Muscle of arm (tissue), 12 donors: ENCODE data around the gene GALNT5. TPM values are rescaled to one million over a fixed set of nuclear protein-coding genes. Genes with fewer than 3 reads are reported as not detected.
"Not testable (repeated sequence)": the region's sequence is repeated elsewhere in the genome, so short reads cannot be mapped to it uniquely, and the experiment has no call there.

ENCODE experiments used
- DNase-seq: peaks from one replicate; pipeline ENCODE4 v3.0.0-alpha.2; 2013
- polyA plus RNA-seq, 12 donors: library from polyadenylated mRNA; unstranded; fragments of 120-200 nt; gene quantifications; one replicate each; pipeline ENCODE4 v1.2.1, GENCODE V29; 2013; ENCODE audit not compliant: insufficient read length in 12 of 12

Gene GALNT5
- polyA plus RNA-seq, 12 donors = 1.4 to 8.7 (median 3.5) TPM; not detected in 1

DNA sequence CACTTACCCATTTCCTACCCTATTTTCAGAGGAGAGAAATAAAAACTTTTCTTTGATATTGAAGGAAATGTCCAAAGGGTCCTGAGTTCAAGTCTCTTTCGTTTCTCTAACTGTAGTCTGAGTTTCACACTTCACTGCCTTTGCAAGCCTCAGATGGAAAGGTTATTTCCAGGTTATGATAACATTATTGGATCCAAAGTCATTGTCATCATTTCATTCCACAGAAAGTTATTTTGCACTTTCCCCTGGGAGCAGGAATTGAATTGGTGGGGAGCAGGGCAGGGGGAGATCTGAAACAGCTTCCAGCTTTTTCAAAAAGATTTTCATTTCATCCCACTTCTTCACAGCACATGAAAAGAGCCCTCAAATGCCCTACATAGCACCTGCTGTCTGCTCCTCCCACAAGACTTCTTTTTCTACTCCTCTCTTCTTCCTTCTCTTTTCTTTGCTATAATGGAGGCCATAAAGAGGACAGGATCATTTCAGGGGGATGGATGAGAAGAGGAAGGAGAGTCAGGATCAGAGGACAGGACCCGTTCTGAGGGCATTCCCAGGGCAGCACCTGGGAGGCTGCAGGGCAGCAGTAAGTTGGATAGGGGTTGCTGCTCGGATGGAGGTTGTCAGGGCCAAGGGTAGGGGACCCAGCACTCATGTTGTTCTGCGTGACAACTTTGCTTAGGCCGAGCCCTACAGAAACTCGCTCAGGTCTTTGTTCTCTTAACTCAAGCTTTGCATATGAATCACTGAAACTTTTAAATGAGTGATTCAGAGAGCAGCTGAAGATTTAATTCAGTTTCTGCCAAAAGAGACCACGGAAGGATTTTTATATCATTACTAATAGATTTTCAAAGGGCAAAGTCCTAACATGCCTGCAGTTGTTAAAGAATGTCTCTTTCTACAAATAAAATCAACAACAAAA, 11.4 kb upstream of the GALNT5 start:
- DNase-seq = no peak

DNA sequence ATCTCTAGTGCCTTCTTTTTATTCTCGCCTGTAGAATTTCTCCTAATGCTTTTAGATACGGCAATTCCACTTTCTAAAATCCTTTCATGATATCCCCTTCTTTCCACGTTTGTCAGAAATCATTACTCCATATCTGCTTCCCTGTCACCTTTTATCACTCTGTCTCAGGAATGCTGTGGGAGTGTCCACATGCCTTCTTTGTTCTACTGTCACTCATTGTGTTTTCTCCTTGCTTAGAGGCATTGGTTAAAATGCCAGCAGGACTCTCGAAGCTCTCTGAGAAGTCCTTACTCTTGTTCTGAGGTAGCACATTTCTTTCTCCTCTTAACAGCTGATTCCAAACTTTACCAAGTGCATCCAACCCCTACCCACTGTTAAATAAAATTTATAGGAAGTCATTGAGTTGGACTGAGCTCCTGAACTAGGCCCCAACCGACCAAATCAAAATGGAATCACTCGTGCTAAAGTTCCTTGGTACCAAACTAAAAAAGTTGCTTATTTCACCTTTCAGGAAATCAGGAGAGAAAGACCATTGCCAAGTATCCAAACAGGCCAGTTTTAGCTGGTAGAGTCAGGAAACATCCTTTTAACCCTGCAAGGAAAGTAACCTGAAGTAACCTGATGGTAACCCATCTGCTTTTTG, 10.6 kb upstream of the GALNT5 start:
- no peak for DNase-seq

DNA sequence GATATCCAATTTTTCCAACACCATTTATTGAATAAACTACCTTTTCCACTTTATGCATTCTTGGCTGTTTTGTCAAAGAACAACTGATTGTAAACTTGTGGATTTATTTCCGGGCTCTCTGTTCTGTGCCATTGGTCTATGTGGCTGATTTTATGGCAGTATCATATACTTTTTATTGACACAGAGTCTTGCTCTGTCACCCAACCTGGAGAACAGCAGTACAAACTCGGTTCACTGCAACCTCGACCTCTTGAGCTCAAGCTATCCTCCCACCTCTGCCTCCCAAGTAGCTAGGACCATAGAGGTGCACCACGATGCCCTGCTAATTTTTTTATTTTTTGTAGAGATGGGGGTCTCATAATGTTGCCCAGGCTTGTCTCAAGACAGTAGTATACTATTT, 6.7 kb upstream of the GALNT5 start:
- no peak for DNase-seq

DNA sequence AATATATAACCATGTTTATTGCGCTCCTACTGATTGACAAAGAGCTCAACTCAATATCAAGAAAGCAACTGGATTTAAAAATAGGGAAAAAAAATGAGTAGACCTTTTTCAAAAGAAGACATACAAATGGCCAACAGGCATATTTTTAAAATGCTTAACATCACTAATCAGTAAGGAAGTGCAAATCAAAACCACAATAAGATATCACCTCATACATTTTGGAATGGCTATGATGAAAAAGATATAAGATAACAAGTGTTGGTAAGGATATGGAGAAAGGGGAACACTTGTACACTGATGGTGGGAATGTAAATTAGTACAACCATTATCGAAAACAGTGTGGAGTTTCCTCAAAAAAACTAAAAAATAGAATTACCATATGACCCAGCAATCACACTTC, 5.6 kb upstream of the GALNT5 start:
- no peak for DNase-seq

DNA sequence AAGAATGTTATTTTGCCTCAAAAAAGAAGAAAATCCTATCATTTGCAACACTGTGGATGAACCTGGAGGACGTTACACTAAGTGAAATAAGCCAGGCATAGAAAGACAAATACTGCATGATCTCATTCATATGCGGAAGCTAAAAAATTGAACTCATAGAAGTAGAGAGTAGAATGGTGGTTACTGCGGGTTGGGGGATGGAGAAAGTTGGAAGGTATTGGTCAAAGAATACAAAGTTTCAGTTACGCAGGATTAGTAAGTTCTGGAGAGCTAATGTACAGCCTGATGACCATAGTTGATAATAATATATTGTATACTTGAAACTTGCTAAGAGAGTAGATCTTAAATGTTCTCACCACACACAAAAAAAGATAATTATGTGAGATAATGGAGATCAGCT, 5.0 kb upstream of the GALNT5 start:
- no peak for DNase-seq

DNA sequence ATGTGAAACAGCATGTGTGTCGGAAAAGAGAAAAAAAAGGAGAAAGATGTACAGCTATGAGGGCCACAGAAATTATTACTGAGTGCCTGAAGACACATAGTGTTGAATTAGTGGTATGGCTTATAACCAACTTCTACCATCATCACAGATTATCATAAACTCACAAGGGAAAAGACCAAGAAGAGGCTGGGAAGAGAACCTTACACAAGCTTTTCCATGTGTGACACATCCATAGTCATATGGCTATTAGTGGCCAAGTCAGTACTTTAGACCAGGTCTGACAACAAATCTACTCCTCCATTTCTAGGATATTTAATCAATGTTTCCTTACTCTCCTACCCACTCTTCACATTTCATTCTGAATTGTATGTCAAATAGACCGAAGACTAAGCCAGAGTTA, 3.5 kb upstream of the GALNT5 start:
- DNase-seq = no peak

DNA sequence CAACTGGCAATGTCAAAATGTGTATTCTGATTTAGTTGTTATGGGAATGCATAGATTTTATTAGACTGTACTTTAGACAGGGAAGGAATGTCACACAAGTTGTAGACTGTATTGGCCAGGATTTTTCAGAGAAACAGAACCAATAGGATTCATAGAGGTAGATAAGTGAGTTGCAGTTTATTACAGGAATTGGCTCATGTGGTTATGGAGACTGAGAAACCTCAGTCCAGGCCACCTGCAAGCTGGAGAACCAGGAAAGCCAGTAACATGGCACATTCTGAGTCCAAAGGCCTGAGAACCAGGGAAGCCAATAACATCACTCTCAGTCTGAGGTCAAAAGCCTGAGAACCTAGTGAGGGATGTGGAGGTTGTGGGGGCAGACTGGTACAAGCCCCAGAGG, 1.8 kb upstream of the GALNT5 start:
- no peak for DNase-seq

DNA sequence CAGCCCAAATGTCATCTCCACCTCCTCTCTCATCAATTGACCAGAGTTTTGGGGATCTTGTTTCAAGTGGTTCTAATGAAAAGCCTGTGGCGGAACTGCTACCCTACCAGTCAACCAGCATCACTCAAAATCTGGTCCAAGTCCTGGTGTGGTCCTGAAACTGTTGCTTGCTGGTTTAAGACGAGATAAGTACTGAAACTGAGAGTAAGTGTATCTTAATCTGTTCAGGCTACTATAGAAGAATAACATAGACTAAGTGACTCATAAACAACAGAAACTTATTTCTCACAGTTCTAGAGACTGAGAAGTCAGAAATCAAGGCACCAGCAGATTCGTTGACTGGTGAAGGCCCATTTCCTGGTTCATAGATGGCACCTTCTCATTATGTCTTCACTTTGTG, 879 bp upstream of the GALNT5 start:
- DNase-seq = no peak

DNA sequence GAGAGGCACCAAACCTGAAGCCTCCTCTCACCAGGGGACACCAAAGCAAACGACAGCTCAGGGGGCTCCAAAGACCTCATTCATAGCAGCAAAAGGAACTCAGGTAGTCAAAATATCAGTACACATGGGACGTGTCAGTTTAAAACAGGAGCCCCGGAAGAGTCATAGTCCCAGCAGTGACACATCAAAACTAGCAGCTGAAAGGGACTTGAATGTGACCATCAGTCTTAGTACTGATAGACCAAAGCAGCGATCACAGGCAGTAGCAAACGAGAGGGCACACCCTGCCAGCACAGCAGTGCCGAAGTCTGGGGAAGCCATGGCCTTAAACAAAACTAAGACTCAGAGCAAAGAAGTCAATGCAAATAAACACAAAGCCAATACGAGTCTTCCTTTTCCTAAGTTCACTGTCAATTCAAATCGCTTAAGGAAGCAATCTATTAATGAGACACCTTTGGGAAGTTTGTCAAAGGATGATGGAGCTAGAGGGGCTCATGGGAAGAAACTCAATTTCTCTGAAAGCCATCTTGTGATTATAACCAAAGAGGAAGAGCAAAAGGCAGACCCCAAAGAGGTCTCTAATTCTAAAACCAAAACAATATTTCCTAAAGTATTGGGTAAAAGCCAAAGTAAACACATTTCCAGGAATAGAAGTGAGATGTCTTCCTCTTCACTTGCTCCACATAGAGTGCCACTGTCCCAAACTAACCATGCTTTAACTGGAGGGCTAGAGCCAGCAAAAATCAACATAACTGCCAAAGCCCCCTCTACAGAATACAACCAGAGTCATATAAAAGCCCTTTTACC, 1.2 kb downstream of the GALNT5 start:
- DNase-seq = no peak

DNA sequence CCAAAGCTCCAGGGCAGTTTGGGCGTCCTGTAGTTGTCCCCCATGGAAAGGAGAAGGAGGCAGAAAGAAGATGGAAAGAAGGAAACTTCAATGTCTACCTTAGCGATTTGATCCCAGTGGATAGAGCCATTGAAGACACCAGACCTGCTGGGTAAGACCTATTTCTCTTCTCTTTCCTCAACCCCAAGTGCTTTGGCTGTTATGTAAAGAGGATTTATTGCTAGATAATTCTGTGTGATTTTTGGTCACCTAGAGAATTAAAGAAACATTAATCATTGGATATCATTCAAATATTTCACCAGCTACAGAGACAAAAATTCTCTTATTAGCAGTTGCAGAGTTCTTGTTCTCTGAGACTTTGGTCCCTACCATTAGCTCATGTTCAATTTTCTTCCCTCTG, 1.9 kb downstream of the GALNT5 start:
- no peak for DNase-seq

DNA sequence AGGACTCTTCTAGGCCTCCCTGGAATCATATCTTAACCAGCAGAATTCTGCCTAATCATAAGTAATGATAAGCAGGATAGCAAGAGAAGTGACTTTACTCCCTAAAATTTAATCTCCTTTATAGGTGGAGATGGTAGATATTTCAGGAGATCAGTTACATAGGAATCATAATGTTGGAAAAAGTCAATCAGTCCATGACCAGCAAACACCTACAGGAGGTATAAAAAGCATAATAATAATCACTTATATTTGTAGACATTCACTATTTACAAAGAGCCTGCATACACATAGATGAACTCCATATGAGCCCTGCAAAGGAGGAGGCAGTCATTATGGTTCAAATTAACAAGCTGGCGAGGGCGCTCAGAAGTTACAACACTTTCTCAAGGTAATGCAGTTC, 2.5 kb downstream of the GALNT5 start:
- DNase-seq = no peak

DNA sequence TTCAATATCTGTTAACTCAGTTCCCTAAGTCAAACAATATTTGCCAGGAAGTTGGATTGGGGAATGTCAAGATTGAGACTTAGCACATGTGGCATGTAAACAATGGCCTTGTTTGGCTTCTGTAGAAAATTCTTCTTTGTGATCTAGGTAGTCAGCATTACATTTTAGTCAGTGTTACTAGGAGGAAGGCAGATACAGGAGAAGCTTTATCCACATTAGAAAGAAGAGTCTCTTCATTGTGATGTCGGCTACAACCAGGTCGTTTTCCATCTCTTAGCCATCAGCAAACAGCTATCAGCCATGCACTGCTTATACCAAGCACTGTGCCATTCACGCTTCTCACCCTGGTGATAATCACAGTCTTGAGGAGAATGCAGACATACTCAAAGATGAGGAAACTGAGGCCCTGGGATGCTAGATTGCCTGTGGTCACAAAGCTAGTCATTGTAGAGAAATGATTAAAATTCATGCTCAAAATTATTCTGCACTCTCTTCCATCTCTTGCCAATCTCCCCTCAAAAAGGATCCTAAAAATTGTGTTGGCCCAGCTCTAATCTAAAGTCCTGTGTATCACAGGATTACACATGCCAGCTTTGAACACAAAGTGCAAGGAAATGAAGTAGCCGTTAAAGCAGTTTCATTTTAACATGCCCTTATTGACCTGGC, 3.2 kb downstream of the GALNT5 start:
- no peak for DNase-seq

DNA sequence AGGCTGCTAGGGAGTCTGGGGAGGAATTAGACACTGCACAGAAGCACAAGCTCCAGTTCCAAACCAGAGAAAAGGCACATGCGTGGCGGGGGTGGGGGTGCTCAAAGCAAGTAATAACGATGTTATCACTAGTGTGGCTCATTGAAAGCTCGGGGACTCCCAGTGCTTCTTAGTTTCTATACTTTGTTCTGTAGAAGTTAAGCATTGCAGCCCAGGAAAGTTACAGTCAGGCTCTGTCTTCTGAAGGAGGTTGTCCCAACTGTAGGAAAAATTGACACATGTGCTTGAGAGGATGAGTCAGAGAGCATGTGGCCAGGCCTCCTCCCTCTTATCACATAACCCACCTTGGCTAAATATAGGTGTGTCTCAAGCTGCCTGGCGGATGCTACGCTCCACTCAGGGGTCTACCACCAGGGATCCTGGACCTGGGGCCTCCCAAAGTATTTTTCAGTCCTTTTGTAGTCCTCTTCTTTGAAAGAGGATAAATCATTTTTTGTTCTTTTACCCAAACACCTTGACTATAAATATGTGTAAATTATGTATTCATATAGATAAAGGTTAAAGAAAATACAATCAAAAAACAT, 3.8 kb downstream of the GALNT5 start:
- DNase-seq = peak; percentile 43

DNA sequence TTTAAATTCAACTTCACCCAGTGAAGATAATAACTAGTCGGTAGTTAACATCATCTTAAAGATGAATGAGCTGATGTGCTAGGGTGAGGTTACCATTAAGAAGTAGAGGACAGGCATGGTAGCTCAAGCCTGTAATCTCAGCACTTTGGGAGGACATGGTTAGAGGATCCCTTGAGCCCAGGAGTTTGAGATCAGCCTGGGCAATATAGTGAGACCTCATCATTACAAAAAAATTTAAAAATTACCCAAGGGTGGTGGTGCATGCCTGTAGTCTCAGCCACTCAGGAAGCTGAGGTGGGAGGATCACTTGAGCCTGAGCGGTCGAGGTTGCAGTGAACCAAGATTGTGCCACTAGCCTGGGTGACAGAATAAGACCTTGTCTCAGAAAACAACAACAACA, 4.7 kb downstream of the GALNT5 start:
- no peak for DNase-seq

DNA sequence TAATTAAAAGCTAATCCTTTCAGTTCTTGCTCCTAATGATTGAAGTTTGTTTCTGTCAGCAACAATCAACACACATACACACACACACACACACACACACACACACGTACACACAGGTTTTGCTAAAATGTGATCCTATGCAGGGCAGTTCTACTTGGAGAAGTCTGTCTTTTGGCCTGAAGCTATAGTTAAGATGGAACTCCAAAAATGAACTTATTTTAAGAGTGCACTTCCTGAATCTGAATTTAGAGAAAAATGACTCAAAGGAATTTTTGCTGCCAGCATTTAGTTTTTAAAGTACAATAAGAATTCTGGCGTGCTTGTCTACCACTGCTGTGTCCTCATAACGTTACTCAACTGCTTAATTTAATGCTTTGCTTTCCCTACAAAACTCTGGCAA, 6.6 kb downstream of the GALNT5 start:
- DNase-seq = peak; percentile 46

DNA sequence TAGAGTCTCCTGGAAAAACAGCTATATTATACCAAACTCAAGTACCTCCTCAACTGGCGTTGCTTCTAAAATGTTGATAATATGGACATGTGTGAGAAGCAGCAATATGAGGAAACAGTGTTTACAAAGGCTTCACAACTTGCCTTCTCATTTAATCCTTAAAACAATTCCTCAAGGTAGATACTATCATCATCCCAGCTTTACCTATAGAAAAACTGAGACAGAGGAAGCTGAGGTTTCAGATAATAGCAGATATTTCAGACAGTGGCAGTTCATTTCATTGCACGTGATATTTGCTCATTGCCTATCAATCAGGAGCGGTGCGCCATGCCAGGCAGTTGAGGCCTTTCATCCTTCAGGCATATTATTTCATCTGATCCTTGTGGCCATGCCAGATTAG, 8.3 kb downstream of the GALNT5 start:
- DNase-seq = no peak

DNA sequence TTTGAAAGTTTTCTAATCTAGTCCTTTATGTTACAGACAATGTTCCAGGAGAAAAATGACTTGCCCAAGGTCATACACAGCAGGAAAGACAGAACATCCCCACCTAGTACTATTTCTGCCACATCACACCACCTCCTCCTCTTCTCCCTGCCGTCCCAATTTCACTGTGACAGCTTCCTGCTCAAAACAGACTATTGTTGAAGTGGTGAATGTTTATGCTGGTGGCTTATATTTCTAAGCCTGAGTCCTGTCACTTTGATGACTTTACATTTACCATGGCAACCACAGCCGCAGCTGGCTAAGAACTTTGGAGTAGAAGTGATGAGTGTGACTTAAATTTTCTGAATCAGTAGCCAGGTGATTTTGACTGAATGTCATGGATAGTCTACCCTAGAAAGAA, 10.0 kb downstream of the GALNT5 start:
- DNase-seq = no peak

DNA sequence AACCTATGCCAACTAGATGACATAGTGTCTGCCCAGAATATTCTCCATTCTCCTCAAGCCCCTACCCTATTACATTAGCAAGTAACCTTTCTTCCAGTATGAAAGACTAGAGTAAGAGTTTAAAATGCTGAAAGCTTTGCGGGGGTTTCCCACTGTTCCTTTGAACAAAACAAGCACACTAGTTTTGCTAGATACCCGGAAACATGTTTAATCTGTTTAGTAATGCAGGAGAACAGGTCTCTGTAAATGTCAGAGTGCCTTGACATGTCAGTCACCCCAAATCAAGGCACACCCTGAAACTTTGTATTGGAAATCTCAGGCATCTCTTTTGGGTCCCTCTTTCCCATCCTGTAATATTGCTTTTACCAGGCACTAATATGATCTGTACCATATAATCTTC, 11.6 kb downstream of the GALNT5 start:
- no peak for DNase-seq

DNA sequence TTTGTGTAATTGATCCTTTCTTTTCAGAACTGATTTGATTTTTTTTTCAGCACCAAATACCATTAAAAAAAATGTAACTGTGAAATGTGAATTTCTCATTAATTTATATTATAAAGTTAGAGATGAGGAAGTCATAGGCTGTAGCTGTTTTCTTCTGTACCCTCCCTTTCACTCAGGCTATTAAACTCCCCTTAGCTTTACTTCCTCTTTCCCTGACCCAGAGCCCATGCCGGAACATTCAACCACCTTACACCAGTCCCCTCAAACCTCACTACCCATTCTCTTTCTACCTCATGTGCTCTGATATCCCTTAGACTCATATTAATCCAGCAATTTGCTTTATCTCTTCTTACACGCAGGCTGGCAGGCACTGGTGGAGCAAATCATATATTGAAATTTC, 12.4 kb downstream of the GALNT5 start:
- no peak for DNase-seq

DNA sequence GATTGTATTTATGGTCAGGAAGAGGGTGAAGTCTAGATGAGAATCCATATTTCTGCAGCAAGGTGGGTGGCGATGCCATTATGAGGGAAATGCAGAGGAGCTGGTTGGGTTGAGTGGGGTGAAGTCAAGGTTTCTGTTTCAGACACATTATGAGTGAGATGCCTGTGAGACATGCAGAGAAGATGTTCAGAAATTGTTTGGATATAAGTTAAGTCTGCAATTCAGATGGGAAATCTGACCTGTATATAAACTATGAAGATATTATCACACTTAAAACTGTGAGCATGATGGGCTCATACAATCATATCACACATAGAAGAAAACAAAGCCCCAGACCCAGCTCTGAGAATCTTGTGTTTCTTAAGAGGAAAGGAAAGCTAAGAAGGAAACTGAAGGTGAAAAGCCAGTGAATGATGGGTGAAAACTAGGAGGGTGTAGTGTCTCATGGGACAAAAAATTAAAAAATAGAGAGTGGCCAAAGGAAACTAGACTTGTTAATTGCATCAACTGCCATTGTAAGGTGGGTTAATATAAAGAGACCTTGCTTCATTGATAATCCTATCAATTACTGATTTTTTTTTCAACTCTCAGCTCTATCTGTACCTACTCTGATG, 14.2 kb downstream of the GALNT5 start:
- no peak for DNase-seq

DNA sequence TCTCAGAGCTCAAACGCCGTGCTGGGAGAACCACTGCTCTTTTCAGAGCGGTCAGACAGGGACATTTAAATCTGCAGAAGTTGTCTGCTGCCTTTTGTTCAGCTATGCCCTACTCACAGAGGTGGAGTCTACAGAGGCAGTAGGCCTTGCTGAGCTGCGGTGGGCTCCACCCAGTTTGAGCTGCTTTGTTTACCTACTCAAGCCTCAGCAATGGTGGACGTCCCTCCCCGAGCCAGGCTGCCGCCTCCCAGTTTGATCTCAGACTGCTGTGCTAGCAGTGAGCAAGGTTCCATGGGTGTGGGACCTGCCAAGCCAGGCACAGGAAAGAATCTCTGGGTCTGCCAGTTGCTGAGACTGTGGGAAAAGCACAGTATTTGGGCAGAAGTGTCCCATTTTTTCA, 21.8 kb downstream of the GALNT5 start:
- not testable (repeated sequence) for DNase-seq
